Breast epithelium (tissue), 3 donors: Measurements from ENCODE around the gene NRXN2.

Source experiments
- POLR2A ChIP-seq: fragments of 450-650 bp; IDR thresholded peaks from one replicate; pipeline ENCODE4 v1.6.1; 2016; ENCODE audit warnings: antibody characterized with exemption, mild to moderate bottlenecking, moderate library complexity
- POLR2AphosphoS5 ChIP-seq, 3 donors: sonication (generic); formaldehyde crosslinking; IDR thresholded peaks; one replicate each; pipeline ENCODE4 v1.6.1; 2017; ENCODE audit warnings: antibody characterized with exemption in 3 of 3
- TF ChIP-seq, protein P1 (sequence below), 3 donors: fragments of 450-650 bp; IDR thresholded peaks; one replicate each; pipeline ENCODE4 v1.5.1; 2016 to 2017; ENCODE audit warnings: antibody characterized with exemption in 3 of 3, mild to moderate bottlenecking in 3 of 3, moderate library complexity in 3 of 3

DNA sequence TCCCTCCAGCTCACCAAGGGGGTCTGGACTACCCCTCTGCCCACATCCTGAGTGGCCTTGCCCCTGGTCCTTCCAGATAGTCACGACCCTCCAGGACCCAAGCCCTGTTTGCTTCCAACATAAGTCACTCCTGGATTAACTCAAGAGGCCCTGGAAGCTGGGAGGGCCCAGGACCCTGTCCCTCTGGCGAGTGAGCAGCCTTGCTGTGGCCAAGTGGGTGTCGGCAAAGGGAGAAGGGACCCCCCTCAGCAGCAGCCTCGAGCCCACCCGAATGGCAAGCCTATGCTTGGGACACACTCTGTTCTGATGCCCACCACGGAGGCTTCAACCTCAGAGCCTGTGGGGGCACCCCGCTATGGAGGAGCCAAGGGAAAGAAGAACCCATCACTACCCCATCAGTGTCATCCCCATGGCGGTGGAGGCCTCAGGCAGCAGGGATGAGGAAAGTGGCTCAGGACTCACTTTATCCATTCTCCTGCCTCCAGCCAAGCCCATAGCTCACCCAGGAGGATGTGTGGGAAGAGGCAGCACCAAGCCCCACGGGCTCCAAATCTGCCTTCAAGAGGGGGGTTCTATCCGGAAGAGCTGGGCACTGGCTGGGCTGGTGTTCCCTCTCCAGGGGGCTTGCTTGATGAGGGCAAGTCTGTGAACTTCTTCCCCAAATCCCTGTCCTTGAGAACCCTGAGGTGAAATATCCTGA, 119.4 kb downstream of the NRXN2 start:
- TF ChIP-seq POLR2A: no peak
- TF ChIP-seq, protein P1, sequence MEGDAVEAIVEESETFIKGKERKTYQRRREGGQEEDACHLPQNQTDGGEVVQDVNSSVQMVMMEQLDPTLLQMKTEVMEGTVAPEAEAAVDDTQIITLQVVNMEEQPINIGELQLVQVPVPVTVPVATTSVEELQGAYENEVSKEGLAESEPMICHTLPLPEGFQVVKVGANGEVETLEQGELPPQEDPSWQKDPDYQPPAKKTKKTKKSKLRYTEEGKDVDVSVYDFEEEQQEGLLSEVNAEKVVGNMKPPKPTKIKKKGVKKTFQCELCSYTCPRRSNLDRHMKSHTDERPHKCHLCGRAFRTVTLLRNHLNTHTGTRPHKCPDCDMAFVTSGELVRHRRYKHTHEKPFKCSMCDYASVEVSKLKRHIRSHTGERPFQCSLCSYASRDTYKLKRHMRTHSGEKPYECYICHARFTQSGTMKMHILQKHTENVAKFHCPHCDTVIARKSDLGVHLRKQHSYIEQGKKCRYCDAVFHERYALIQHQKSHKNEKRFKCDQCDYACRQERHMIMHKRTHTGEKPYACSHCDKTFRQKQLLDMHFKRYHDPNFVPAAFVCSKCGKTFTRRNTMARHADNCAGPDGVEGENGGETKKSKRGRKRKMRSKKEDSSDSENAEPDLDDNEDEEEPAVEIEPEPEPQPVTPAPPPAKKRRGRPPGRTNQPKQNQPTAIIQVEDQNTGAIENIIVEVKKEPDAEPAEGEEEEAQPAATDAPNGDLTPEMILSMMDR (IDR thresholded peaks at IDR 0.05): no peak
- no peak for TF ChIP-seq POLR2AphosphoS5 (IDR thresholded peaks at IDR 0.05)
